HepG2 (cell line): Measurements from ENCODE around the gene CD300A. TPM values are rescaled to one million over a fixed set of nuclear protein-coding genes. Genes with fewer than 3 reads are reported as not detected.
A peak's percentile ranks its signal among the peaks of the same experiment; 100 is the strongest.

ENCODE experiments used
- HOXA3 ChIP-seq: sonication (generic); formaldehyde crosslinking; IDR thresholded peaks from 2 replicates; pipeline ENCODE4 v1.5.0; 2020; ENCODE audit warnings: missing genetic modification reagents
- KLF13 ChIP-seq: sonication (generic); formaldehyde crosslinking; IDR thresholded peaks from 2 replicates; pipeline ENCODE4 v1.4.0; 2020; ENCODE audit warnings: mild to moderate bottlenecking, missing genetic modification reagents
- MAF1 ChIP-seq: sonication (generic); formaldehyde crosslinking; IDR thresholded peaks from 2 replicates; pipeline ENCODE4 v1.5.0; 2020; ENCODE audit warnings: missing genetic modification reagents, borderline replicate concordance
- MAFG ChIP-seq: sonication (generic); formaldehyde crosslinking; IDR thresholded peaks from 2 replicates; pipeline ENCODE4 v1.5.1; 2020; ENCODE audit warnings: mild to moderate bottlenecking, missing genetic modification reagents
- MIER2 ChIP-seq: IDR thresholded peaks from 2 replicates; pipeline ENCODE4 v1.6.1; 2016; ENCODE audit warnings: missing biosample characterization, missing genetic modification reagents
- MTA3 ChIP-seq: sonication (generic); formaldehyde crosslinking; IDR thresholded peaks from 2 replicates; pipeline ENCODE4 v1.4.0; 2020; ENCODE audit warnings: missing genetic modification reagents
- NCOA5 ChIP-seq: sonication (generic); formaldehyde crosslinking; IDR thresholded peaks from 2 replicates; pipeline ENCODE4 v1.4.0; 2020; ENCODE audit warnings: missing genetic modification reagents
- NFIC ChIP-seq: IDR thresholded peaks from 2 replicates; pipeline ENCODE4 v1.6.1; 2012; ENCODE audit warnings: mild to moderate bottlenecking, low read length, inconsistent platforms
- PAWR ChIP-seq: sonication (generic); formaldehyde crosslinking; IDR thresholded peaks from 2 replicates; pipeline ENCODE4 v1.4.0; 2020; ENCODE audit warnings: missing genetic modification reagents, mild to moderate bottlenecking, borderline replicate concordance
- POLR2G ChIP-seq: fragments of 200-400 bp; formaldehyde crosslinking; IDR thresholded peaks from 2 replicates; pipeline ENCODE4 v1.6.1; 2018; ENCODE audit warnings: mild to moderate bottlenecking, low read depth, low read length, moderate library complexity
- PRDM15 ChIP-seq: sonication (generic); formaldehyde crosslinking; IDR thresholded peaks from 2 replicates; pipeline ENCODE4 v1.4.0; 2020; ENCODE audit warnings: missing genetic modification reagents
- PRMT3 ChIP-seq: sonication (generic); formaldehyde crosslinking; IDR thresholded peaks from 2 replicates; pipeline ENCODE4 v1.8.1; 2022; ENCODE audit warnings: low read depth, mild to moderate bottlenecking, moderate library complexity, missing genetic modification reagents, borderline replicate concordance
- PTBP1 ChIP-seq: fragments of 200-400 bp; formaldehyde crosslinking; IDR thresholded peaks from 2 replicates; pipeline ENCODE4 v1.6.1; 2018; ENCODE audit warnings: low read length, low read depth; ENCODE audit not compliant: poor library complexity, severe bottlenecking
- REL ChIP-seq: sonication (generic); formaldehyde crosslinking; conservative IDR thresholded peaks from 2 replicates; pipeline ENCODE4 v1.8.0; 2022; ENCODE audit warnings: mild to moderate bottlenecking, missing genetic modification reagents, moderate library complexity
- SMC3 ChIP-seq: IDR thresholded peaks from 2 replicates; pipeline ENCODE4 v1.6.1; 2011; ENCODE audit warnings: low read length, improper control_type of control experiment
- TBP ChIP-seq: sonication (generic); formaldehyde crosslinking; IDR thresholded peaks from 2 replicates; pipeline ENCODE4 v1.5.0; 2020; ENCODE audit warnings: missing genetic modification reagents
- TOPORS ChIP-seq: sonication (generic); formaldehyde crosslinking; IDR thresholded peaks from 2 replicates; pipeline ENCODE4 v1.8.0; 2023; ENCODE audit warnings: mild to moderate bottlenecking, missing genetic modification reagents
- WIZ ChIP-seq: sonication (generic); formaldehyde crosslinking; IDR thresholded peaks from 2 replicates; pipeline ENCODE4 v1.5.1; 2020; ENCODE audit warnings: mild to moderate bottlenecking, missing genetic modification reagents
- ZNF180 ChIP-seq: sonication (generic); formaldehyde crosslinking; IDR thresholded peaks from 2 replicates; pipeline ENCODE4 v1.4.0; 2020; ENCODE audit warnings: low read depth, missing genetic modification reagents, borderline replicate concordance
- ZNF329 ChIP-seq: sonication (generic); formaldehyde crosslinking; IDR thresholded peaks from 2 replicates; pipeline ENCODE4 v1.9.0; 2021; ENCODE audit warnings: low read depth, mild to moderate bottlenecking, missing genetic modification reagents
- ZNF543 ChIP-seq: sonication (generic); formaldehyde crosslinking; IDR thresholded peaks from 2 replicates; pipeline ENCODE4 v1.4.0; 2020; ENCODE audit warnings: mild to moderate bottlenecking, missing genetic modification reagents
- ZNF619 ChIP-seq: sonication (generic); formaldehyde crosslinking; IDR thresholded peaks from 2 replicates; pipeline ENCODE4 v1.4.0; 2020; ENCODE audit warnings: mild to moderate bottlenecking, missing genetic modification reagents
- ZNF777 ChIP-seq: sonication (generic); formaldehyde crosslinking; IDR thresholded peaks from 2 replicates; pipeline ENCODE4 v1.4.0; 2020; ENCODE audit warnings: missing genetic modification reagents
- ZNF850 ChIP-seq: sonication (generic); formaldehyde crosslinking; conservative IDR thresholded peaks from 2 replicates; pipeline ENCODE4 v1.9.0; 2021; ENCODE audit warnings: mild to moderate bottlenecking, missing genetic modification reagents
- ZSCAN30 ChIP-seq: sonication (generic); formaldehyde crosslinking; IDR thresholded peaks from 2 replicates; pipeline ENCODE4 v1.5.0; 2020; ENCODE audit warnings: mild to moderate bottlenecking, missing genetic modification reagents
- polyA plus RNA-seq, 8 experiments: library from polyadenylated mRNA; depleted of rRNA in 3 of 8; stranded (reverse) in 7 of 8; unstranded in 1 of 8; fragments of >200 nt; fragmentation: Illumina TruSeq in 4 of 8; extraction: Trizol in 4 of 8; gene quantifications; 2 replicates each; pipeline versions ENCODE4 v1.2.1 to v1.2.3, GENCODE V29; 2011 to 2016; ENCODE audit warnings: low read depth in 4 of 8, missing spikeins in 1 of 8, mixed read lengths in 1 of 8; ENCODE audit not compliant: insufficient read depth in 1 of 8
- total RNA-seq, 5 experiments: library from RNA; depleted of rRNA; stranded (reverse); fragments of >200 nt; fragmentation: Illumina TruSeq; extraction: Trizol; gene quantifications; 2 replicates each; pipeline ENCODE4 v1.2.3, GENCODE V29; 2016; ENCODE audit warnings: low read depth in 1 of 5
- TF ChIP-seq, protein P1 (sequence below): sonication (generic); formaldehyde crosslinking; IDR thresholded peaks from 2 replicates; pipeline ENCODE4 v1.9.0; 2021; ENCODE audit warnings: missing genetic modification reagents, borderline replicate concordance

The CD300A gene
- total and polyA plus RNA-seq, 2 of the 13 experiments (the other 11 are each of a cell fraction or from before 2014, with no cell fraction given), result not detected

- TF ChIP-seq ZSCAN30 (CRISPR knock-in tag) (no peak), ZNF619 (CRISPR knock-in tag) (no peak), TOPORS (CRISPR knock-in tag) (no peak; the same call in 1 of the 2 replicates), SMC3 (peak; percentile 0; the same call in 1 of the 2 replicates), ZNF180 (no peak), WIZ (no peak), POLR2G (peak; percentile 60), NFIC (no peak), KLF13 (no peak), ZNF850 (CRISPR knock-in tag) (peak; percentile 98), PAWR (CRISPR knock-in tag) (no peak), MAFG (CRISPR knock-in tag) (no peak; the same call in 1 of the 2 replicates), MIER2 (no peak), TBP (CRISPR knock-in tag) (no peak; the same call in 1 of the 2 replicates), PRDM15 (CRISPR knock-in tag) (peak; percentile 86), MTA3 (CRISPR knock-in tag) (no peak), ZNF329 (0 out of 2 replicates have a peak, but pooled peaks have one; percentile 49), ZNF543 (CRISPR knock-in tag) (peak; percentile 19; the same call in 1 of the 2 replicates), PTBP1 (peak; percentile 97), PRMT3 (CRISPR knock-in tag) (peak; percentile 49; the same call in 1 of the 2 replicates), HOXA3 (CRISPR knock-in tag) (peak; percentile 66; the same call in 1 of the 2 replicates), REL (no peak; the same call in 1 of the 2 replicates), MAF1 (0 out of 2 replicates have a peak, but pooled peaks have one; percentile 91), NCOA5 (CRISPR knock-in tag) (no peak), ZNF777 (peak; percentile 70; the same call in 1 of the 2 replicates)
- TF ChIP-seq, protein P1, sequence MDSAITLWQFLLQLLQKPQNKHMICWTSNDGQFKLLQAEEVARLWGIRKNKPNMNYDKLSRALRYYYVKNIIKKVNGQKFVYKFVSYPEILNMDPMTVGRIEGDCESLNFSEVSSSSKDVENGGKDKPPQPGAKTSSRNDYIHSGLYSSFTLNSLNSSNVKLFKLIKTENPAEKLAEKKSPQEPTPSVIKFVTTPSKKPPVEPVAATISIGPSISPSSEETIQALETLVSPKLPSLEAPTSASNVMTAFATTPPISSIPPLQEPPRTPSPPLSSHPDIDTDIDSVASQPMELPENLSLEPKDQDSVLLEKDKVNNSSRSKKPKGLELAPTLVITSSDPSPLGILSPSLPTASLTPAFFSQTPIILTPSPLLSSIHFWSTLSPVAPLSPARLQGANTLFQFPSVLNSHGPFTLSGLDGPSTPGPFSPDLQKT (CRISPR knock-in tag), result no peak
Measured at GRCh38 chr17:74430706-74431567, 35.5 kb upstream of the CD300A start (continued).
